ENCODE measurements around the gene WASF1.
"Not testable (repeated sequence)": the region's sequence is repeated elsewhere in the genome, so short reads cannot be mapped to it uniquely, and the experiment has no call there.

Gene WASF1

GRCh38 chr6:110173506-110174132 is 5.9 kb downstream of the WASF1 start:
- DNase-seq, result no peak

DNA sequence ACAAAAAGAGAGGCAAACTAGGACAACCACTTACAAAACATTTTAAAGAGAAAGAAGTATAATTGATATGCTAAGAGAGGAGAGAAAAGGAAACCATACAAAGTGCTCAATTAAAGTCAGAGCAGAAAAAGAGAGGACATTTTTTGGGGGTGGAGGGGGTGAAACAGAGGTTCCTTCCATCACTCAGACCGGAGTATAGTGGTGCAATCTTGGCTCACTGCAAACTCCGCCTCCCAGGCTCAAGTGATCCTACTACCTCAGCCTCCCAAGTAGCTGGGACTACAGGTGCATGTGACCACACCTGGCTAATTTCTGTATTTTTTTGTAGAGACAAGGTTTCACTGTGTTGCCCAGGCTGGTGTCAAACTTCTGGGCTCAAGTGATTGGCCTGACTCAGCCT is 9.4 kb downstream of the WASF1 start:
- no peak for DNase-seq

DNA sequence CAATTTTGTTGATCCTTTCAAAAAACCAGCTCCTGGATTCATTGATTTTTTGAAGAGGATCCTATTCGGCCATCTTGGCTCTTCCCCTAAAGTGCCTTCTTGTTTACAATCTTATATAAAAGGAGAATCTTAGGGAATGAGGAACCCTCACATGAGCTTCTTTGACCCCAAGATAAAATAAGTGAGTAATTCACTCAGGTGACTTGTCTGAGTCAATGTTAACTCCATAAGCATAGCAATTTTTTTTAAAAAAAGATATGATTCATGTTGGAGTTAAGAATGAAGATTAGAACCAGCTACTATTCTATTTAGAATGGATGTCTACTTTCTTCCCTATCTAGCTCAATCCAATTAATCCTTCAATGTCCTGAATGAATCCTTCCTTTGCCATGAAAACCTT is 21.0 kb downstream of the WASF1 start:
- DNase-seq, result no peak

DNA sequence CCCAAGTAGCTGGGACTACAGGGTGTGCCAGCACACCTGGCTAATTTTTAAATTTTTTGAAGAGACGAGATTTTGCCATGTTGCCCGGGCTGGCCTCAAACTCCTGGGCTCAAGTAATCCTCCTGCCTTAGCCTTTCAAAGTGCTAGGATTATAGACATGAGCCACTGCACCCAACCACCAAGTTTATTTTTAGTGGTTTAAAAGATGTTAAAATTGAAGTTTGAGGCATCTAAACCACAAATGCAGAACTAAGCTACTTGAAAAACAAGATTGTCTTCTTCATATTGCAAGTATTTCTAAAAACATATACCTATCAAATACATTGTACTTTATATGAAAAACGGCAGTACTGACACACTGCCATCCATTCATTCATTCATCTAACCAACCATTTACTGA is 31.6 kb downstream of the WASF1 start:
- no peak for DNase-seq

- no peak for DNase-seq
Measured at GRCh38 chr6:110140650-110141049, 38.8 kb downstream of the WASF1 start.

DNA sequence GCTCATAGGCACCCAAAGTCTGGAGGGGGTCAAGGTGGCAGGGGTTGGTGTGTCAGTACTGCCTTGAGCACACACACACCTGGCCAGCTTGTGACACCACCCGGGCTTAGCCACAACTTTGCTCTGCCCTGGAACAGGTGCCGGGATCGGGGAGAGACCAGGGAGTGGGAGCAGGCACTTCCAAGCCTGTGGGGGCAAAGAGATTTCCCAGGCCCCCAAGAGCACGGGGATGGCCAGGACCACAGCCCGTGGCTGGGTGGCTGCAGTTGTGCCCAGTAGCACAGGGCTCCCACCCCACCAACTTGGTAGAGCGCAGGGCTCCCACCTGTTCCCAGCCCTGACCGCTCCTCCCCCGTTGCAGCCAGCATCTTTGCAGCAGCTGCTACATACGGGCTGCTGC is 40.4 kb downstream of the WASF1 start:
- DNase-seq, result no peak

DNA sequence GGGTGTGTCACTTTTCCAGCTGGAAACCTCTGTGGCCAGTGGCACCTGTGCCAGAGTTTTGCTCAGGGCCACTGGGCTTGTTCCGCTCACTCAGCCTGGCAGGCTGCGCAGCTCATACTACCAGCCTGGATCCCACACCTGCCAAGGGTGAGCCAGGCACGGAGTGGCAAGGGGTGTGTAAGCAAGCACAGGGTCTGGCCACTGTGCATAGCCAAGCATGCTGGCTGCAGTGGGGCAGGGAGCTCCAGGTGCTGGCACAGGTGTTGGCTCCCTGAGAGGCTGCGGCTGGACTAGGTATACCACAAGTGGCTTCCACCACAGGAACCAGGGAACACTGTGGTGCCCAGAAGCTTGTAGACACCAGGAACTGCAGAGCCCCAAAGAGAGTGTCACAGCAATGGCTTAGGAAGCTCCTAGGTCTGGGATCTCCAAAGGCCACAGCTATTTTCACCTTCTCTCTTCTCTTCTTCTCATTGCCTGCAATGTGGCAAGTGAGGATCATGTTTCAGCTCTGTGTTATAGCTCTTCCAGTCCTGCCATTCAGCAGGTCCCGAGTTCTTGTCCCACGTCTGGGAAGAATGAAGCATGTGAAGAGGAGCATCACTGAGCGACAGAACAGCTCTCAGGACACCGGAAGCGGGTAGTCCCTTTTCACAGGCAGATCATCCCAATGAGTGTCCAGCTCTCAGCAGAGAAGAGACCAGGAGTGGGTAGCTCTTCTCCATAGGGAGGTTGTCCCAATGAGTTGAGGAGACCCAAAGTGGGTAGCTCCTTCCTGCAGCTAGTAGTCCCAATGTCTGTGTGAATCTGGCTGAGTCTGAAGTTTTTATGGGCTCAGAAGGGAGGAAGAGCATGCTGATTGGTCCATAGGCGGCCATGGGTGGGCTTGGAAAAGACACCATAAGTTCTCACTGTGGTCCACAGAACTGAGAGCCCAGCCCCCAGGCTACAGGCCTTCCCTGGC is 41.3 kb downstream of the WASF1 start:
- no peak for DNase-seq

DNA sequence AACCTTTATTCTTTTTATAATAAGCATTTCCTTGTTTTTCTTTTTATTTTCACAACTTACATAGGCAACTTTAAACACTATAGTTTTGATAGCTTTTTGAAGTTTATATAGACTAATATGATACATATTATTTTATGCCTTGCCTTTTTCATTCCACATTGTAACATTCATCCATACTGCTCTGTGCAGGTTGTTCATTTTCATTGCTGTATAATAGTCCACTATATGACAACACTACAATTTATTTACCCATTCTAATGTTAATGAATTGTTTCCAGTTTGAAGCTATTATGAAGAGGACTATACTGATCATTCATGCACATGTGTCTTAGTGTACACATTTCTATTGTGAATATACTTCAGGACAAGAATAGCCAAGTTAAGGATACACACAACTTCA is 49.1 kb downstream of the WASF1 start:
- no peak for DNase-seq

DNA sequence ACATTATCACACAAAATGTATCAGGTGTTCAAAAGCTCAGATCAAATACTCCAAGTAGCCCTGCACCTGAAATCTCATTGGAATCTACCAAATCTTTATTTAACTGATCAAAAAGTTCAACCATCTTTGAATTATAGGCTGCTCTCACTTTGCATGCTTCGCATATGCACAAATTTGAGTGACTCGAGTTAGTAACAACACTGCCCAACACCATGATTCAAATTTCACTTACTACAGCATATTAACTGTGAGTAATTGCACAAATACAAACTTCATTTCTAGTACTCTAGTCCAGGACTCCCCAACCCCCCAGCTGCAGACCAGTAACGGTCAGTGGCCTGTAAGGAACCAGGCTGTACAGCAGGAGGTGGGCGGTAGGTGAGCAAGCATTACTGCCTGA is 51.1 kb downstream of the WASF1 start:
- DNase-seq, result no peak

DNA sequence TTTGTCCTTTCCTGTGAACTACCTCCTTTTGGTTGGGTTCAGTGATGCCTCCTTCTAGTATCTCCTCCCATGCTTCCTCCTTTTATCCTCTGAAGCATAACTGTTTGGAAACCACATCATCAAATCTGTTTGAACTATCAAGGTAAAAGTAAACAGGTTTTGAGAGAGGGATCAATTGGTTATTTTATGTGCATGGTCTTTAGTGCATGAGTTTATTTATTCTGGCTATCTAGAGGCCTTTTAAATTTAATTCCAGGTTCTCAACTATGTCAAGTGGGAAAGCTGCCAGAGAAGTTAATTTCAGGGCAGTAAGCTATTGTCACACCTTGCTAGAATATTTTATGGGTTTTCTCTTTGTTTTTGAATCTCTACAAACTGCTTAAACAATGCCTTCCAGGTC is 54.1 kb downstream of the WASF1 start:
- no peak for DNase-seq

DNA sequence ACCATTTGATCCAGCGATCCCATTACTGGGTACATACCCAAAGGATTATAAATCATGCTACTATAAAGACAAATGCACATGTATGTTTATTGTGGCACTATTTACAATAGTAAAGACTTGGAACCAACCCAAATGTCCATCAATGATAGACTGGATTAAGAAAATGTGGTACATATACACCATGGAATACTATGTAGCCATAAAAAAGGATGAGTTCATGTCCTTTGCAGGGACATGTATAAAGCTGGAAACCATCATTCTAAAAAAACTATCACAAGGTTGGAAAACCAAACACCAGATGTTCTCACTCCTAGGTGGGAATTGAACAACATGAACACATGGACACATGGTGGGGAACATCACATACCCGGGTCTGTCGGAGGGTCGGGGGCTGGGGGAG is 57.8 kb downstream of the WASF1 start:
- not testable (repeated sequence) for DNase-seq

DNA sequence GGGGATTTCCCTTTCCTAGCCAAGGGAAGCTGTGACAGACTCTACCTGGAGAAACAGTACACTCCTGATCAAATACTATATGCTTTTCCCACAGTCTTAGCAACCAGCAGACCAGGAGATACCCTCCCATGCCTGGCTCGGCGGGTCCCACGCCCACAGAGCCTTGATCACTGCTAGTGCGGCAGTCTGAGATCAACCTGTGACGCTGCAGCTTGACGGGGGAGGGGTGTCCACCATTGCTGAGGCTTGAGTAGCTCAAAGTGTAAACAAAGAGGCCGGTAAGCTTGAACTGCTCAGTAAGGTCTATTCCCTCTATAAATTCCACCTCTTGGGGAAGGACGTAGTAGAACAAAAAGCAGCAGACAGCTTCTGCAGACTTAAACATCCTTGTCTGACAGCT is 63.2 kb downstream of the WASF1 start:
- no peak for DNase-seq

DNA sequence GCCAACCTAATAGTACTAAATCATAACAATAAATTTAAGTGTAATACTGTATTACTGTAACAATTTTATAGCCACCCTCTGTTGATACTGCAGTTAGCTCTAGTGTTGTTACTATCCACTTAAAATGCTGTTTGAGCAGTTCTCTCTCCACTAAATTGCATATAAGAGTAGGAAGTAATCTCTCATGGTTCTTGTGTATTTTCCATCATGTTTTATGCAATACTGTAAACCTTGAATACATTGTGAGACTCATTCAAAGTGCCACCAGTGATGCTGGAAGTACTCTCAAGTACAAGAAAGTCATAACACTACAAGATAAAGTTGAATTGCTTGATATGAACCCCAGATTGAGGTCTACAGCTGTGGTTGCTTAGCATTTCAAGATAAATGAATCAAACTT is 65.5 kb downstream of the WASF1 start:
- DNase-seq, result no peak

- DNase-seq, result no peak
Measured at GRCh38 chr6:110105296-110105695, 74.2 kb downstream of the WASF1 start.

GRCh38 chr6:110103260-110103659 is 76.2 kb downstream of the WASF1 start:
- DNase-seq, result no peak

- DNase-seq, result no peak
Measured at GRCh38 chr6:110102411-110102810, 77.1 kb downstream of the WASF1 start.

DNA sequence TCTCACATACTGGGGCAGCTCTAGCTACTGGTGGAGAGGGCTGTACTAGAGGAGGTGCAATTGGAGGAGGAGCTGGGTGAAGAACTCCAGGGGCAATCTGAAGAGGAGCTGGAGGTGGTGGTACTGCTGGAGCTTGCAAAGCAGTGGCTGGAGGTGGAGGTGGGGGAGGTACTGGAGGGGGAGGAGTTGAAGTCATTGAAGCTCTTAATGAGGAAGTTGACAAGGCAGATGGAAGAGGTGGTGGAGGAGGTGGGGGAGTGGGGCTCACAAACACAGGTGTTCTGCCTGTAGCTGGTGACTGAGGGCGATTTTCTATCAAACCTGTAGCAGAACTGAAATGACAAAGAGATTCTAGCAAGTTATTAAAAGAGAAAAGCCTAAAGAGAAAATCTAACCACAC is 77.6 kb downstream of the WASF1 start:
- DNase-seq, result no peak

DNA sequence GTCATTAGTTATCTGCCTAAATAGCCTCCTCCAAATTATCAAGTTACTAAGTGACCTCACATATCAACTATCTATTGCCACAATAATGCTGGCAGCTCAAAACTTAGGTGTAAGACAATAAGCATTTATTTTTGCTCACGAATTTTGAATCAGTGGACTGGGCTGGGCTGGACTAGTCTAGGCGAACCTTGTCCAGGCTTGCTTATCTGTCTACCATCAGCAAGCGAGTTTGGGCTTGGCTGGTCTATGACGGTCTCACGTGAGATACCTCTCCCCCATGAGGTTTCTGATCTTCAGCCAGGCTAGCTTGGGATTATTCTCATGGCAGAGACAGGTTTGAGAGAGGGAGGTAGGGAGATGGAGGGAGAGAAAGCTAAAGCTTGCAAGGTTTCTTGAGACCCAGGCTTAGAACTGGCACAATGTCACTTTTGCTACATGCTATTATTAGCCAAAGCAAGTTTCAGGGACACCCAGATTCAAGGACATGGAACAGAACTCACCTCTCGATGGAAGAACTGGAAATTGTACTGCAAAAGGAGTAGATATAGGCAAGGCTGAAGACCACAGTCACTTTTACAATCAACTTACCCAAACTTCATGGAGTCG is 80.9 kb downstream of the WASF1 start:
- DNase-seq, result no peak

GRCh38 chr6:110097443-110097842 is 82.0 kb downstream of the WASF1 start:
- DNase-seq, result no peak

GRCh38 chr6:110095935-110096334 is 83.5 kb downstream of the WASF1 start:
- DNase-seq, result no peak

DNA sequence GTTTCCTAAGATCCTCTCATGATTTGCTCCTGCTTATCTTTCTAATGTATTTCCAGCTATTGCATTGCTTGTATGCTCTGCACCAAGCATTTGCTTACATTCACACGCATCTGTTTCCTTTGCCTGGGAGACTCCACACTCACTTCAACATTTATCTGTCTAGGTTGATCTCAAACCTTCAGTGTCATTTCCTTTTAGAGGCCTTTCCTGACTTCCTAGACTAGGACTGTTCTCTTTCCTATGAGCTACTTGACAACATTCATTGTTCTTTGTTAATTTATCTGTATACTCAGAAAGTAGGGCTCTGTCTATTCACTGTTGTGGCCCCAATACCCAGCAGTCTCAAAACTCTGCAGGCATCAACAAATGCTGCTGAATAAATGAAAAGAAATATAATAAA is 84.4 kb downstream of the WASF1 start:
- DNase-seq, result no peak

DNA sequence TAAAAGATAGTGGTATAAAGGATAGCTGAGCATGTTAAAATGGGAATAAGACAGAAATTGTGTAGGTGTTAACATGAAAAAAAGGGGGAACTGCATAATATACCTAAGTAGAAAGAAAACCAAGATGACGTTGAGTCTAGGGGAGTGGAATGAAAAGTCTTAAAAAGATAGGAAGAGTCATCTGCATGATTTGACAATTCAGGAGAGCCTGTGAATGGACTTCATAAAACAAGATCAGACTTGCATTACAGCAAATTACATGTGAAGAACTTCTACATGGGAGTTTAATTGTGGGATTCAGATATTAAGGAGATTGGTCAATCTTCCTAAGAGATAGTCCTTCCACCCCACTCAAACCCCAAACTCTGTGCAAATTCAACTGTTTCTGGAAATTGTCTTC is 85.5 kb downstream of the WASF1 start:
- DNase-seq, result no peak

- DNase-seq, result no peak
Measured at GRCh38 chr6:110090876-110091275, 88.6 kb downstream of the WASF1 start.

GRCh38 chr6:110089323-110089722 is 90.1 kb downstream of the WASF1 start:
- no peak for DNase-seq
